SK-N-SH treated with all-trans-retinoic acid at 6 μM for 48 hours (cell line): ENCODE results near the gene RITA1.
A peak's percentile ranks its signal among the peaks of the same experiment; 100 is the strongest.

Source experiments
- ATAC-seq: fragments of 200-7000 bp; cut with Tn5 transposase; 3 replicates; pipeline ENCODE4 v1.9.1; 2020; ENCODE audit warnings: mild to moderate bottlenecking, moderate library complexity
- ARNTL ChIP-seq: fragments of 450-650 bp; formaldehyde crosslinking; IDR thresholded peaks from 2 replicates; pipeline ENCODE4 v1.5.0; 2020; ENCODE audit warnings: low read depth, mild to moderate bottlenecking, moderate library complexity, borderline replicate concordance
- BACH2 ChIP-seq: fragments of 250-450 bp; sonication (Bioruptor Pico); IDR thresholded peaks from 2 replicates; pipeline ENCODE4 v1.9.0; 2021; ENCODE audit warnings: mild to moderate bottlenecking, borderline replicate concordance
- CREB5 ChIP-seq: fragments of 250-450 bp; sonication (Bioruptor Pico); IDR thresholded peaks from 2 replicates; pipeline ENCODE4 v1.5.1; 2020; ENCODE audit warnings: low read depth, mild to moderate bottlenecking, moderate library complexity
- CSDC2 ChIP-seq: fragments of 250-450 bp; sonication (Bioruptor Pico); IDR thresholded peaks from 2 replicates; pipeline ENCODE4 v1.5.0; 2020; ENCODE audit warnings: mild to moderate bottlenecking, moderate library complexity
- CSRNP3 ChIP-seq: fragments of 250-450 bp; sonication (Bioruptor Pico); IDR thresholded peaks from 2 replicates; pipeline ENCODE4 v1.5.1; 2021; ENCODE audit warnings: mild to moderate bottlenecking, moderate library complexity
- ESRRG ChIP-seq: fragments of 250-450 bp; sonication (Bioruptor Pico); IDR thresholded peaks from 2 replicates; pipeline ENCODE4 v1.6.1; 2021; ENCODE audit warnings: mild to moderate bottlenecking
- GLIS3 ChIP-seq: fragments of 250-450 bp; sonication (Bioruptor Pico); IDR thresholded peaks from 2 replicates; pipeline ENCODE4 v1.5.0; 2020; ENCODE audit warnings: mild to moderate bottlenecking, moderate library complexity
- ISL1 ChIP-seq: fragments of 250-450 bp; sonication (Bioruptor Pico); IDR thresholded peaks from 2 replicates; pipeline ENCODE4 v2.1.2; 2022; ENCODE audit warnings: mild to moderate bottlenecking, moderate library complexity
- OSR1 ChIP-seq: fragments of 250-450 bp; sonication (Bioruptor Pico); IDR thresholded peaks from 2 replicates; pipeline ENCODE4 v1.8.0; 2022; ENCODE audit warnings: moderate library complexity, mild to moderate bottlenecking, inconsistent platforms
- PATZ1 ChIP-seq: fragments of 250-450 bp; sonication (Bioruptor Pico); IDR thresholded peaks from 2 replicates; pipeline ENCODE4 v1.8.0; 2020; ENCODE audit warnings: mild to moderate bottlenecking, moderate library complexity, borderline replicate concordance
- PPARA ChIP-seq: fragments of 250-450 bp; sonication (Bioruptor Pico); IDR thresholded peaks from 2 replicates; pipeline ENCODE4 v1.5.0; 2020; ENCODE audit warnings: mild to moderate bottlenecking, borderline replicate concordance
- SNAI2 ChIP-seq: fragments of 250-450 bp; sonication (Bioruptor Pico); IDR thresholded peaks from 2 replicates; pipeline ENCODE4 v1.5.0; 2020; ENCODE audit warnings: mild to moderate bottlenecking, moderate library complexity
- TCF4 ChIP-seq: fragments of 250-450 bp; sonication (Bioruptor Pico); IDR thresholded peaks from 2 replicates; pipeline ENCODE4 v1.8.0; 2021; ENCODE audit warnings: mild to moderate bottlenecking, moderate library complexity, borderline replicate concordance
- TOX ChIP-seq: fragments of 250-450 bp; sonication (Bioruptor Pico); IDR thresholded peaks from 2 replicates; pipeline ENCODE4 v1.8.0; 2021; ENCODE audit warnings: mild to moderate bottlenecking, moderate library complexity, borderline replicate concordance
- TSHZ2 ChIP-seq: fragments of 250-450 bp; sonication (Bioruptor Pico); IDR thresholded peaks from 2 replicates; pipeline ENCODE4 v1.5.0; 2020; ENCODE audit warnings: mild to moderate bottlenecking, moderate library complexity
- ZC3H10 ChIP-seq: fragments of 250-450 bp; sonication (Bioruptor Pico); IDR thresholded peaks from 2 replicates; pipeline ENCODE4 v1.5.1; 2021; ENCODE audit warnings: mild to moderate bottlenecking, moderate library complexity
- ZFP3 ChIP-seq: fragments of 250-450 bp; sonication (Bioruptor Pico); IDR thresholded peaks from 2 replicates; pipeline ENCODE4 v1.5.0; 2020; ENCODE audit warnings: mild to moderate bottlenecking, moderate library complexity
- ZFP30 ChIP-seq: fragments of 450-650 bp; formaldehyde crosslinking; IDR thresholded peaks from 2 replicates; pipeline ENCODE4 v1.5.0; 2022; ENCODE audit warnings: mild to moderate bottlenecking, moderate library complexity
- ZNF565 ChIP-seq: fragments of 450-650 bp; formaldehyde crosslinking; conservative IDR thresholded peaks from 2 replicates; pipeline ENCODE4 v1.5.0; 2020; ENCODE audit warnings: low read depth, mild to moderate bottlenecking, moderate library complexity
- ZNF70 ChIP-seq: fragments of 450-650 bp; formaldehyde crosslinking; IDR thresholded peaks from 2 replicates; pipeline ENCODE4 v1.5.0; 2020; ENCODE audit warnings: mild to moderate bottlenecking, moderate library complexity
- ZNF8 ChIP-seq: fragments of 450-650 bp; formaldehyde crosslinking; IDR thresholded peaks from 2 replicates; pipeline ENCODE4 v1.5.0; 2020; ENCODE audit warnings: mild to moderate bottlenecking, moderate library complexity

Gene RITA1

GRCh38 chr12:113232089-113232839 is 46.7 kb downstream of the RITA1 start:
- no peak for ATAC-seq
- no peak for TF ChIP-seq TSHZ2 (CRISPR knock-in tag)
- no peak for TF ChIP-seq ZFP3 (CRISPR knock-in tag)
- no peak for TF ChIP-seq ZNF565 (CRISPR knock-in tag)
- no peak for TF ChIP-seq CREB5 (CRISPR knock-in tag)
- no peak for TF ChIP-seq ZFP30 (CRISPR knock-in tag)
- no peak for TF ChIP-seq GLIS3 (CRISPR knock-in tag)
- no peak for TF ChIP-seq BACH2

- peak; percentile 7; the same call in 1 of the 3 replicates for ATAC-seq
- no peak for TF ChIP-seq ISL1 (CRISPR knock-in tag)
Observed at GRCh38 chr12:113232840-113233585, 47.5 kb downstream of the RITA1 start.

GRCh38 chr12:113233967-113234366 is 48.4 kb downstream of the RITA1 start:
- no peak for ATAC-seq
- TF ChIP-seq TCF4 (CRISPR knock-in tag) = no peak
- TF ChIP-seq OSR1 (CRISPR knock-in tag) = no peak

- no peak for TF ChIP-seq ZNF565 (CRISPR knock-in tag)
- no peak for TF ChIP-seq ARNTL
- TF ChIP-seq TOX (CRISPR knock-in tag) = no peak
- no peak for TF ChIP-seq PPARA
- no peak for TF ChIP-seq TCF4 (CRISPR knock-in tag)
- TF ChIP-seq CREB5 (CRISPR knock-in tag) = no peak
- no peak for TF ChIP-seq ESRRG (CRISPR knock-in tag)
- no peak for TF ChIP-seq PATZ1 (CRISPR knock-in tag)
- TF ChIP-seq ZNF8 (CRISPR knock-in tag) = no peak
- TF ChIP-seq SNAI2 = no peak
- TF ChIP-seq CSDC2 (CRISPR knock-in tag) = no peak
- TF ChIP-seq ZFP3 (CRISPR knock-in tag) = no peak
- no peak for TF ChIP-seq ISL1 (CRISPR knock-in tag)
- no peak for TF ChIP-seq CSRNP3
- TF ChIP-seq ZC3H10 (CRISPR knock-in tag) = no peak
- no peak for TF ChIP-seq ZNF70 (CRISPR knock-in tag)
- TF ChIP-seq TSHZ2 (CRISPR knock-in tag) = no peak
- no peak for TF ChIP-seq OSR1 (CRISPR knock-in tag)
- TF ChIP-seq, all 23 proteins: peak for 0
- ATAC-seq = no peak
Observed at GRCh38 chr12:113234483-113234882, 49.0 kb downstream of the RITA1 start.
